Esophagus squamous epithelium (tissue), 5 donors: Measurements from ENCODE around the gene LRRC2. TPM values are rescaled to one million over a fixed set of nuclear protein-coding genes. Genes with fewer than 3 reads are reported as not detected.

ENCODE experiments used
- DNase-seq: peaks from one replicate; lab custom pipeline; 2025; lab: John Stamatoyannopoulos, UW
- H3K27ac ChIP-seq, 4 donors: fragments of 200-600 bp; sonication (generic); one replicate each; pipeline ENCODE4 v1.5.1; 2016 to 2019; ENCODE audit warnings: mild to moderate bottlenecking in 1 of 4
- H3K27me3 ChIP-seq, 4 donors: fragments of 200-600 bp; sonication (generic); 1 replicate in 3 of 4; 2 replicates in 1 of 4; pipeline versions ENCODE4 v1.5.1 to v1.6.0; 2017 to 2021; ENCODE audit warnings: antibody characterized with exemption in 1 of 4
- H3K36me3 ChIP-seq, 3 donors: fragments of 200-600 bp; sonication (generic); one replicate each; pipeline ENCODE4 v1.5.1; 2016 to 2019
- H3K4me1 ChIP-seq, 3 donors: fragments of 200-600 bp; sonication (generic); one replicate each; pipeline ENCODE4 v1.5.1; 2017 to 2019
- H3K4me3 ChIP-seq, 4 donors: fragments of 200-600 bp; sonication (generic); 1 replicate in 3 of 4; 2 replicates in 1 of 4; pipeline ENCODE4 v1.5.1; 2016 to 2019; ENCODE audit warnings: mild to moderate bottlenecking in 2 of 4, moderate library complexity in 1 of 4
- H3K9me3 ChIP-seq, 3 donors: fragments of 200-600 bp; sonication (generic); one replicate each; pipeline ENCODE4 v1.5.1; 2016 to 2019
- CTCF ChIP-seq, 6 experiments: fragments of 450-650 bp in 4 of 6; fragments of 200-600 bp in 2 of 6; sonication (generic) in 2 of 6; IDR thresholded peaks; one replicate each; pipeline ENCODE4 v1.5.1; 2016 to 2019; ENCODE audit warnings: antibody characterized with exemption in 6 of 6, mild to moderate bottlenecking in 4 of 6, moderate library complexity in 4 of 6
- POLR2A ChIP-seq, 4 donors: fragments of 450-650 bp; IDR thresholded peaks; one replicate each; pipeline ENCODE4 v1.6.1; 2017; ENCODE audit warnings: antibody characterized with exemption in 4 of 4, mild to moderate bottlenecking in 4 of 4, moderate library complexity in 3 of 4
- WGBS, 2 donors: methylation state at CpG; one replicate each; pipeline ENCODE4 v1.1.5; 2018; 5-methylcytosine and 5-hydroxymethylcytosine counted together
- intact Hi-C: fragments of 100-400 bp; cut with DNase I; formaldehyde crosslinking; loops from one replicate; pipeline ENCODE4 v1.15.0; 2022
- total RNA-seq, 4 donors: library from RNA; depleted of rRNA; stranded (reverse); fragments of >200 nt; gene quantifications; one replicate each; pipeline ENCODE4 v1.1.0, GENCODE V29; 2016
- donor health status: DM: yes; HTN: yes; CAD: no.

Gene LRRC2
- 1 to 10 TPM in 2 of 4 donors, under 1 TPM in 1, not detected in 1; 0.26 to 2.7 (median 1.1) TPM for total RNA-seq

- peak within 1 kb of the TSS; percentile 20 to 72 (median 54) for H3K4me3 ChIP-seq
- DNase-seq: no peak
- intact Hi-C loops: no loop called here
- no peaks in the 10 kb centered on the region for H3K9me3 ChIP-seq
- WGBS, 2 donors: 0 to 8% methylated on average over 15 to 18 of the region's 39 CpGs
- H3K27me3 ChIP-seq: peaks cover 0 to 27% (median 0%) of the 10 kb centered on the region in 4 donors
- peak within 1 kb of the TSS in 3 of 4 donors; percentile 51 to 64 (median 52) for H3K27ac ChIP-seq
- TF ChIP-seq CTCF (IDR thresholded peaks at IDR 0.05) (no peak), POLR2A (IDR thresholded peaks at IDR 0.05) (peak in 1 of 4 donors; percentile 18)
- no peaks in the 10 kb centered on the region for H3K36me3 ChIP-seq
- H3K4me1 ChIP-seq: peaks cover 12 to 15% (median 13%) of the 10 kb centered on the region in 3 donors
Measured at GRCh38 chr3:46566040-46566641, at the start of gene LRRC2. Gene LRRC2, minus strand, starts transcription at chr3:46566302. Its CDS starts 14,711 bp downstream, at chr3:46551591.

GRCh38 chr3:46615050-46615775, 49.1 kb upstream of the LRRC2 start:
- WGBS, 2 donors: 78 to 81% methylated on average over 8 to 9 of the region's 9 CpGs
- Histone ChIP-seq H3K27me3 (peaks cover 0 to 39% (median 0%) of the 10 kb centered on the region in 4 donors), H3K4me1 (peaks cover 0 to 2% (median 0%) of the 10 kb centered on the region in 3 donors), H3K9me3 (no peaks in the 10 kb centered on the region), H3K27ac (no peak overlapping the region), H3K4me3 (no peak overlapping the region), H3K36me3 (no peaks in the 10 kb centered on the region)
- TF ChIP-seq POLR2A (IDR thresholded peaks at IDR 0.05) (no peak), CTCF (IDR thresholded peaks at IDR 0.05) (no peak)
- no peak for DNase-seq
- intact Hi-C loops: no loop called here

DNA sequence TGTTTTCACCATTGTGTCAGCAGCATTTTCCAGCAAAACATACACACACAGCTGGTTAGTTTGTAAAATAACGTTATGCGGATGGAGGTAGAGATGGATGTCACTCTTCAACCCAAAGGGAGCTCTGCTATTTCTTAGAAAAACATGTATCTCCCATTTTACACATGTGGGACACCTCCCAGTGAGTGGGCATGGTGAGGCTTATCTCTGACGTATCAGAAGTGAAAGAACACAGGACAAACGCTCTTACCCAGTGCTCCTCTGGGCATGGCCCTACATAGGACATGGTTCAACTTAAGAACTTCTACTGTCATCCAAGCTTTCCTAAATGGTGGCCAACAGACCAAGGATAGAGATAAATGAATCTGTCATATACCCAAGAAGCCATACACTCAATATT, 48.3 kb upstream of the LRRC2 start:
- H3K36me3 ChIP-seq: no peaks in the 10 kb centered on the region
- H3K4me3 ChIP-seq: no peak overlapping the region
- intact Hi-C loops: no loop called here
- DNase-seq: no peak
- H3K27me3 ChIP-seq: peaks cover 0 to 32% (median 0%) of the 10 kb centered on the region in 4 donors
- no peak overlapping the region for H3K27ac ChIP-seq
- 87 to 88% methylated on average over 4 of the region's 4 CpGs for WGBS, 2 donors
- TF ChIP-seq POLR2A (IDR thresholded peaks at IDR 0.05): no peak
- no peak for TF ChIP-seq CTCF (IDR thresholded peaks at IDR 0.05)
- peaks cover 0 to 9% (median 3%) of the 10 kb centered on the region in 3 donors for H3K4me1 ChIP-seq
- no peaks in the 10 kb centered on the region for H3K9me3 ChIP-seq

- Histone ChIP-seq H3K9me3 (no peaks in the 10 kb centered on the region), H3K36me3 (no peaks in the 10 kb centered on the region), H3K4me1 (peaks cover 0 to 18% (median 3%) of the 10 kb centered on the region in 3 donors), H3K4me3 (no peak overlapping the region), H3K27me3 (peaks cover 0 to 28% (median 0%) of the 10 kb centered on the region in 4 donors), H3K27ac (no peak overlapping the region)
- no peak for DNase-seq
- 77 to 80% methylated on average over 10 of the region's 10 CpGs for WGBS, 2 donors
- intact Hi-C loops: no loop called here
- TF ChIP-seq CTCF (IDR thresholded peaks at IDR 0.05) (no peak), POLR2A (IDR thresholded peaks at IDR 0.05) (no peak)
Measured at GRCh38 chr3:46613313-46614005, 47.4 kb upstream of the LRRC2 start.
